Esophagus mucosa (tissue), 1 donor: Measurements from ENCODE around the gene ATP6V0A1. TPM values are rescaled to one million over a fixed set of nuclear protein-coding genes. Genes with fewer than 3 reads are reported as not detected.
A peak's percentile ranks its signal among the peaks of the same experiment; 100 is the strongest.
"Not testable (repeated sequence)": the region's sequence is repeated elsewhere in the genome, so short reads cannot be mapped to it uniquely, and the experiment has no call there.

Experiments used
- ATAC-seq: fragments of 200-7000 bp; cut with Tn5 transposase; one replicate; pipeline ENCODE4 v1.9.1; 2020
- total RNA-seq: library from RNA; stranded (reverse); gene quantifications from one replicate; pipeline ENCODE4 v1.2.4, GENCODE V29; 2023
- donor health status: DM: yes; HTN: yes; CAD: no.

The ATP6V0A1 gene
- total RNA-seq, 1 donor from 2014 or later = 40.1 TPM

DNA sequence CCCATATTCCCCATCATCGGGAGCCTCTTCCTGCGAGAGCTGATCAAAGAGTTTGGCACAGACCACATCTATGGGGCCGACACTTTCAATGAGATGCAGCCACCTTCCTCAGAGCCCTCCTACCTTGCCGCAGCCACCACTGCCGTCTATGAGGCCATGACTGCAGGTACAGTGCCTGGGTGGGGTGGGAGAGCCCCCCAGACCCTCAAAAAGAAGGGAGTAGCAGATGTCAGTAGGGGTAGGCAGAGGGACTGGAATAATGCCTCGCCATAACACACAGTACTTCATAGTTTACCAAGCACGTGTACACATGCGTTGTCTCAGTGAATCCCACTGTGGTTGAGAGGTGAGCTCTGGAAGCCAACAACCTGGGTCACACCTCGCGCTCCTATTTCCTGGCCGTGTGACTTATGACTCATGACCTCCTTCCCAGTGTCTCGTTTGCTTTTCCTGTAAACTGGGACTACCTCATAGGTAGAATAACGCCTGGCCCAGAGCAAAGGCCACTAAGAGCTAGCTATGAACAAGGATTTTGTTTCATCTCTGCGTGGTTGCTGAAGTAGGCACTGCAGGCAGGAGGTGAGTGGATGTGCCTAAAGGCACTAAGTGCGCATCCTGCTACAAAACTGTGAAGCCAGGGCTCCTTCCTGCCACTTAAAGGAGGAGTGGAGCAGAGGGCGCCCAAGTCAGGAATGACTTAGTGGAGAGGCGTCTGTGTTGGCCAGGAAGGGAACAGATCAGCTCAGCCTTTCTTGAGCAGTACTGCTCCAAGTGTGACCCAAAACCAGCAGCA lies 82.6 kb downstream of the ATP6V0A1 start:
- ATAC-seq = peak; percentile 43

- no peak for ATAC-seq
Measured at GRCh38 chr17:42543190-42544079, 84.8 kb downstream of the ATP6V0A1 start.

GRCh38 chr17:42544874-42545283 lies 86.2 kb downstream of the ATP6V0A1 start:
- no peak for ATAC-seq

- not testable (repeated sequence) for ATAC-seq
Measured at GRCh38 chr17:42545755-42546505, 87.3 kb downstream of the ATP6V0A1 start.

DNA sequence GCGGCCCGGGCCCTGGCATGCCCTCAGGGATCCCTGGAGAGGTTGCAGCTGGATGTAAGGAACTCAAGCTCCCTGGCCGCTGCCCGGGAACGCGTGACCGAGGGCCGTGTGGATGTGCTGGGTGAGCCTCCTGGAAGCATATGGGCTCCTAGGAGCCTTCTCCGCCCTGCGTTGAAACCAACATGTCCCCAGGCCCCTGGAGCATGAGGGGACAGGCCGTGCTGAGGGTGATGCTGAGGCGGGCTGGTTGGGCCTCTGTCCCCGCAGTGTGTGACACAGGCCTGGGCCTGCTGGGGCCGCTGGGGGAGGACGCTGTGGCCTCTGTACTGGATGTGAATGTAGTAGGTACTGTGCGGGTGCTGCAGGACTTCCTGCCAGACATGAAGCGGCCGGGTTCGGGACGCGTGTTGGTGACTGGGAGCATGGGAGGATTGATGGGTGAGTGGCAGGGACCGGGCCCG lies 88.4 kb downstream of the ATP6V0A1 start:
- ATAC-seq = peak; percentile 28

GRCh38 chr17:42547698-42548069 lies 89.0 kb downstream of the ATP6V0A1 start:
- ATAC-seq = no peak

DNA sequence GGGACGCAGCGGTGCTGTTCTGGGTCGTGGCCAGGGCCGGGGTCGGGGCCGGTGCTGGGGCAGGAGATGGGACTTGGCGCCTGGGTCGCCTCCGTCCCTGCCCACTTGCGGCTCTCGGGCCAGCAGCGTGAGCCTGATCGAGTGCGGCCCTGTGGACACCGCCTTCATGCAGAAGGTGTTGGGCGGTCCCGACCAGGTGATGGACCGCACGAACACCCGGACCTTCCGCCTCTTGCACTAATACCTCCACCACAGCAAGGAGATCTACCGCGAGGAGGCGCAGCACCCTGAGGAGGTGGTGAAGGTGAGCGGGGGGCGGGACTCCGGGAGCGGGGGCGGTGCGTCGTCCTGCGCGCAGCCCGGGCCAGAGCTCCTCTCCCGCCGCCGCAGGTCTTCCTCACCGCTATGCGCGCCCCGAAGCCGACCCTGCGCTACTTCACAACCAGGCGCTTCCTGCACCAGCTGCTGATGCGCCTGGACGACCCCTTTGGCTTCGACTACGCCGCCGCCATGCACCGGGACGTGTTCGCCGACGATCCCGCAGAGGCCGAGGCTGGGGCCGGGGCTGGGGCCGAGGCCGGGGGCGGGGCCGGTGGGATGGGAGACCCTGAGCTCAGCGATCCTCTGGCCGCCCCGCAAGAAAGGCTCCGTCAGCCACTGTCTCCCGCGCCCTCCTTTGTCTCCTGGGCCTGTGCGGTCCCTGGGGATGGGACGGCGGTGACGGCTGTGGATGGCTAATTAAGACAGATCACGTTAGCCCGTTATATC lies 89.6 kb downstream of the ATP6V0A1 start:
- ATAC-seq = peak; percentile 76

DNA sequence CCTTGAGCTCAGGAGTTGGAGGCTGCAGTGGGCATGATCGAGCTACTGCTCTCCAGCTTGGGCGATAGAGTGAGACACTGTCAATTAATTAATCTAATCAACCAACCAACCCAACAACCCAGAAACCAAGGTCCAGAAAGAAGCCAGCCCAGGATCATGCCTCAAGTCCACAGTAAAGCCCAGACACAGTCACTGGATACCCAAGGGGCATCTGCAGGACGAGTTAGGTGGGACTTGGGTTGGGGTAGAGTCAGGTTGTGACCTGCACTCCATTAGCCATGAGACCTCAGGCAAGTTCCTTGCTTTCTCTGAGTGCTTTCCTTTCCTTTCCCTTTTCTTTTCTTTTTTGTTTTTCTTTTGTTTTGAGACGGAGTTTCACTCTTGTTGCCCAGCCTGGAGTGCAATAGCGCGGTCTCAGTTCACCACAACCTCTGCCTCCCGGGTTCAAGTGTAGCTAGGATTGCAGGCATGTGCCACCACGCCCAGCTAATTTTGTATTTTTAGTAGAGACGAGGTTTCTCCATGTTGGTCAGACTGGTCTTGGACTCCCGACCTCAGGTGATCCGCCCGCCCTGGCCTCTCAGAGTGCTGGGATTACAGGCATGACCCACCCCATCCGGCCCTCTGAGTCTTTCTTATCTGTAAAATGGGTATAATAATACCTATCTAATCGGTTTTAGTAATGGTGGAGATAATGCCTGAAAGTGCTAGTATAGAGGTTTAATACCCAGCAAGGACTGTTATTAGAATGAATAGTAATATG lies 90.5 kb downstream of the ATP6V0A1 start:
- ATAC-seq = no peak

DNA sequence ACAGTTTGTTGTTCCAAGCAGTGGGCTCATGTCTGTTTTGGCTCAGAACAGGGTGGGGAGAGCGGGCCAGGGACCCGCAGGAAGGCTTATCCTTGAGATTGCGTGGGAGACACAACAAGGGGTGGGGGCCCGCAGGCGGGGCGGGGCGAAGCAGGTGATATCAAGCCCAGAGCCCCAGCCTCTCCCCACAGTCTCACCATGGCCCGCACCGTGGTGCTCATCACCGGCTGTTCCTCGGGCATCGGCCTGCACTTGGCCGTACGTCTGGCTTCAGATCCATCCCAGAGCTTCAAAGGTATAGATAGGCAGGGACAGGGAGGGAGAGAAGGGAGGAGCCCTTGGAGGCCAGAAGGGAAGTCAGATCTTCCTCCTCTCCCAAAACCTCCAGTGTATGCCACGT lies 94.1 kb downstream of the ATP6V0A1 start, which contains the start of gene HSD17B1:
HSD17B1 (plus strand) TSS at position 188 of the 400 bp plus-strand sequence; CDS start at position 199, 11 bp downstream.
- ATAC-seq = not testable (repeated sequence)

GRCh38 chr17:42553161-42553818 lies 94.6 kb downstream of the ATP6V0A1 start:
- peak; percentile 65 for ATAC-seq

GRCh38 chr17:42553866-42554249 lies 95.2 kb downstream of the ATP6V0A1 start:
- peak; percentile 70 for ATAC-seq

- ATAC-seq = peak; percentile 68
Measured at GRCh38 chr17:42554250-42555121, 95.8 kb downstream of the ATP6V0A1 start.

DNA sequence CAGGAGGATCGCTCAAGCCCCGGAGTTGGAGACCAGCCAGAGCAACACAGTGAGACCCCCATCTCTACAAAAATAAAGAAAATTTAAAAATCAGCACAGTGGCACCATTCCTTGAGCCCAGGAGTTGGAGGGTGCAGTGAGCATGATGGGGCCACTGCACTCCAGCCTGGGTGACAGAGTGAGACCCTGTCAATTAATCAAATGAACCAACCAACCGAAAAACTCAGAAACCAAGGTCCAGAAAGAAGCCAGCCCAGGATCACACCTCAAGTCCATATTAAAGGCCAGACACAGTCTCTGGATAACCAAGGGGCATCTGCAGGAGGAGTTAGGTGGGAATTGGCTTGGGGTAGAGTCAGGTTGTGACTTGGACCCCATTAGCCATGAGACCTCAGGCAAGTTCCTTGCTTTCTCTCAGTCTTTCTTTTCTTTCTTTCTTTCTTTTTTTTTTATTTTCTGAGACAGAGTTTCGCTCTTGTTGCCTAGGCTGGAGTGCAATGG lies 96.5 kb downstream of the ATP6V0A1 start:
- no peak for ATAC-seq

- ATAC-seq = not testable (repeated sequence)
Measured at GRCh38 chr17:42555961-42556617, 97.4 kb downstream of the ATP6V0A1 start.

DNA sequence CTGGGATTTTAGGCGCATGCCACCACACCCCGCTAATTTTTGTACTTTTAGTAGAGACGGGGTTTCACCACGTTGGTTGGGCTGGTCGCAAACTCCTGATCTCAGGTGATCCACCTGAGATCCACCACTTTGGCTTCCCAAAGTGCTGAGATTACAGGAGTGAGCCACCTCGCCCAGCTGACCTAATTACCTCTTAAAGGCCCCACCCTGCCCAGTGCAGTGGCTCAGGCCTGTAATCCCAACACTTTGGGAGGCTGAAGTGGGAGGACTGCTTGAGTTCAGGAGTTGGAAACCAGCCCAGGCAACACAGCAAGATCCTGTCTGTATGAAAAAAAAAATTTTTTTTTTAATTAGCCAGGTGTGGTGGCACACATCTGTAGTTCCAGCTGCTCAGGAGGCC lies 100.4 kb downstream of the ATP6V0A1 start:
- no peak for ATAC-seq

GRCh38 chr17:42560246-42560645 lies 101.6 kb downstream of the ATP6V0A1 start:
- no peak for ATAC-seq

GRCh38 chr17:42561897-42562387 lies 103.3 kb downstream of the ATP6V0A1 start, which contains the start of gene COASY:
Gene COASY (plus strand): TSS chr17:42562148. CDS start chr17:42562623, 475 bp downstream.
- ATAC-seq = peak; percentile 74
